IPS-18a (cell line): Measurements from ENCODE around the gene IDS.

Experiments
- H3K27ac ChIP-seq: one replicate; pipeline ENCODE4 v1.5.1; 2013; ENCODE audit warnings: low read length
- H3K27me3 ChIP-seq: one replicate; pipeline ENCODE4 v1.6.1; 2013; ENCODE audit warnings: mild to moderate bottlenecking, low read length; ENCODE audit not compliant: control insufficient read depth, insufficient read depth
- H3K36me3 ChIP-seq: one replicate; pipeline ENCODE4 v1.6.1; 2013; ENCODE audit warnings: low read depth, low read length; ENCODE audit not compliant: control insufficient read depth
- H3K4me1 ChIP-seq: one replicate; pipeline ENCODE4 v1.6.1; 2013; ENCODE audit warnings: low read depth, low read length; ENCODE audit not compliant: control insufficient read depth
- H3K4me3 ChIP-seq: one replicate; pipeline ENCODE4 v1.5.1; 2013; ENCODE audit warnings: low read length
- H3K9ac ChIP-seq: one replicate; pipeline ENCODE4 v1.6.1; 2013; ENCODE audit warnings: mild to moderate bottlenecking, low read length, moderate library complexity
- H3K9me3 ChIP-seq: one replicate; pipeline ENCODE4 v1.6.1; 2013; ENCODE audit warnings: low read depth, low read length; ENCODE audit not compliant: control insufficient read depth

The IDS gene

DNA sequence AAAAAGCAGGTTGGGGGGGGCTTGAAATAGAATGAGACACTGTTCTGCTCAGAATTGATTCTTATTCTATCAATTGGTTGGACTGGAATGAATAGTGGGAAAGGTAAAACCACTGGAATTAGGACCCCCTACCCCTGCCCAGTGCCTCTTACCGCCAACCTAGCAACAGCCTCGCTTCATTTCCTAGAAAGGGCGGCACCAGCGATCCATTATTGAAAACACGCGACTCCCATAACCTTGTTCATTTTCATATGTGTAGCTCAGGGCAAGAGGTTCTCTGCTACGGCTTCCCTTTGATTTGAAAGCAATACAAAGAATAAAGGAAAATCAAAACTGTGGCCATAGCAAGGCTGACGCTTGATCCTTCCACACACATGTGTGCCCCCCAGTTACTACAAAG, 33.7 kb downstream of the IDS start:
- Histone ChIP-seq H3K9ac (no peak overlapping the region), H3K9me3 (no peaks in the 10 kb centered on the region), H3K4me1 (no peaks in the 10 kb centered on the region), H3K27ac (no peak overlapping the region), H3K36me3 (no peaks in the 10 kb centered on the region), H3K4me3 (no peak overlapping the region), H3K27me3 (no peaks in the 10 kb centered on the region)

- Histone ChIP-seq H3K9me3 (no peaks in the 10 kb centered on the region), H3K9ac (no peak overlapping the region), H3K4me3 (no peak overlapping the region)
These were observed 34.2 kb downstream of the IDS start for GRCh38 chrX:149470955-149471354.

GRCh38 chrX:149469406-149469805, 35.7 kb downstream of the IDS start:
- Histone ChIP-seq H3K9ac (no peak overlapping the region), H3K4me3 (no peak overlapping the region), H3K27me3 (no peaks in the 10 kb centered on the region), H3K36me3 (no peaks in the 10 kb centered on the region), H3K4me1 (no peaks in the 10 kb centered on the region), H3K9me3 (no peaks in the 10 kb centered on the region), H3K27ac (no peak overlapping the region)

More at GRCh38 chrX:149470955-149471354, 34.2 kb downstream of the IDS start:
- Histone ChIP-seq H3K36me3 (no peaks in the 10 kb centered on the region), H3K27ac (no peak overlapping the region), H3K27me3 (no peaks in the 10 kb centered on the region), H3K4me1 (no peaks in the 10 kb centered on the region)

- H3K27ac ChIP-seq: no peak overlapping the region
These were observed 37.2 kb downstream of the IDS start for GRCh38 chrX:149467920-149468319.

GRCh38 chrX:149467461-149467860, 37.6 kb downstream of the IDS start:
- H3K9me3 ChIP-seq: peaks cover 4% of the 10 kb centered on the region
- no peaks in the 10 kb centered on the region for H3K36me3 ChIP-seq
- no peaks in the 10 kb centered on the region for H3K27me3 ChIP-seq
- H3K27ac ChIP-seq: no peak overlapping the region
- H3K9ac ChIP-seq: no peak overlapping the region
- H3K4me3 ChIP-seq: no peak overlapping the region
- no peaks in the 10 kb centered on the region for H3K4me1 ChIP-seq

More at GRCh38 chrX:149467920-149468319, 37.2 kb downstream of the IDS start:
- Histone ChIP-seq H3K9me3 (peaks cover 4% of the 10 kb centered on the region), H3K4me3 (no peak overlapping the region), H3K4me1 (no peaks in the 10 kb centered on the region), H3K9ac (no peak overlapping the region), H3K36me3 (no peaks in the 10 kb centered on the region), H3K27me3 (no peaks in the 10 kb centered on the region)

GRCh38 chrX:149462849-149463248, 42.3 kb downstream of the IDS start:
- no peak overlapping the region for H3K9ac ChIP-seq
- H3K9me3 ChIP-seq: peaks cover 7% of the 10 kb centered on the region
- no peaks in the 10 kb centered on the region for H3K4me1 ChIP-seq
- no peaks in the 10 kb centered on the region for H3K27me3 ChIP-seq
- H3K36me3 ChIP-seq: no peaks in the 10 kb centered on the region
- no peak overlapping the region for H3K4me3 ChIP-seq
- H3K27ac ChIP-seq: no peak overlapping the region

DNA sequence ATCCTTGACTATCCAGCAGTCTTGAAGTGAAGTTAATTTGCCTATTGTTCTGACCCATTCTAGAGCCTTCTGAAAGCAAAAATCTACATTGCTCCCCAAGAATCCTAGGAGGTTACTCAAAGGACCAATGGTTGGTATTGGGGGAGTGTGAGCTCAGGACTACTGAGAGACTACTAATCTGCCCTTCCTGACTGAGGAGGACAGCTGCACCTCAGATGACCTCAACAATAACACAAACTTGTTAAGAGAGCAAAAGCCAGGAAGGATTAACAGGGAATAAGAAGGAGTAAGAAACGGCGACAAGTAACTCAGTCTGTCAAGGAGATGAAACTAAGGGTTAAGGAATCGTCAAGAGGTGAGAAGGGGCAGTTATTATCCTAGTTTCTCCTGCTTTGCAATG, 43.4 kb downstream of the IDS start:
- Histone ChIP-seq H3K4me3 (no peak overlapping the region), H3K9ac (no peak overlapping the region)

GRCh38 chrX:149458586-149458985, 46.5 kb downstream of the IDS start:
- Histone ChIP-seq H3K36me3 (no peaks in the 10 kb centered on the region), H3K9ac (no peak overlapping the region), H3K4me1 (no peaks in the 10 kb centered on the region), H3K4me3 (no peak overlapping the region), H3K27me3 (no peaks in the 10 kb centered on the region), H3K9me3 (peaks cover 3% of the 10 kb centered on the region), H3K27ac (no peak overlapping the region)

More for the DNA sequence above, 43.4 kb downstream of the IDS start:
- peaks cover 7% of the 10 kb centered on the region for H3K9me3 ChIP-seq
- H3K27me3 ChIP-seq: no peaks in the 10 kb centered on the region
- no peak overlapping the region for H3K27ac ChIP-seq
- no peaks in the 10 kb centered on the region for H3K4me1 ChIP-seq
- H3K36me3 ChIP-seq: no peaks in the 10 kb centered on the region

- no peak overlapping the region for H3K9ac ChIP-seq
- H3K36me3 ChIP-seq: no peaks in the 10 kb centered on the region
- no peaks in the 10 kb centered on the region for H3K4me1 ChIP-seq
- H3K9me3 ChIP-seq: peaks cover 3% of the 10 kb centered on the region
- no peak overlapping the region for H3K4me3 ChIP-seq
- H3K27me3 ChIP-seq: no peaks in the 10 kb centered on the region
- no peak overlapping the region for H3K27ac ChIP-seq
These were observed 48.4 kb downstream of the IDS start for GRCh38 chrX:149456476-149457245.

DNA sequence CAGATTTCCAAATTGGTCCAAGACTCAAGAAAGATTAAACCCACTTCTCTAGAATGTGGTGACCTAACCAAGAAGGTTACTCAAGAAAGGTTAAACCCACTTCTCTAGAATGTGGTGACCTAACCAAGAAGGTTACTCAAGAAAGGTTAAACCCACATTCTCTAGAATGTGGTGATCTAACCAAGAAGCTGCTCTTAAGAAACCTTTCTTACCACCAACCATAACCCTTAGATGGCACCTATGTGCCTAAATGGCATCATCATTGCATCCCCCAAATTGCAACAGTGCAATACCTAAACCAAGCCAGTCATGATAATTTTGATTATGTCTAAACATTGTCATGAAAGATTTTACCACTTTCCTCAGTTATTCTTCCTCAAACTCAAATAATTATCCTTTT, 49.2 kb downstream of the IDS start:
- Histone ChIP-seq H3K4me1 (no peaks in the 10 kb centered on the region), H3K27me3 (no peaks in the 10 kb centered on the region), H3K27ac (no peak overlapping the region), H3K4me3 (no peak overlapping the region), H3K36me3 (no peaks in the 10 kb centered on the region), H3K9ac (no peak overlapping the region), H3K9me3 (peaks cover 3% of the 10 kb centered on the region)

- Histone ChIP-seq H3K9ac (no peak overlapping the region), H3K36me3 (no peaks in the 10 kb centered on the region), H3K9me3 (peaks cover 9% of the 10 kb centered on the region), H3K4me1 (no peaks in the 10 kb centered on the region), H3K27me3 (no peaks in the 10 kb centered on the region), H3K4me3 (no peak overlapping the region), H3K27ac (no peak overlapping the region)
These were observed 50.9 kb downstream of the IDS start for GRCh38 chrX:149453906-149454822.
